Activated CD4-positive, alpha-beta T cell treated with anti-CD3 and anti-CD28 coated beads for 4 hours (primary cell): Measurements from ENCODE around the gene EPB41L2.
"Not testable (repeated sequence)": the region's sequence is repeated elsewhere in the genome, so short reads cannot be mapped to it uniquely, and the experiment has no call there.

Experiments
- DNase-seq, 2 donors: peaks; one replicate each; pipeline ENCODE4 v3.0.0-alpha.2; 2020

EPB41L2 gene

GRCh38 chr6:130829333-130829910, 233.6 kb downstream of the EPB41L2 start:
- DNase-seq = no peak

GRCh38 chr6:130827247-130828149, 235.5 kb downstream of the EPB41L2 start, which contains the start of gene SMLR1:
Gene SMLR1 (plus strand): TSS chr6:130827406. CDS start chr6:130827414, 8 bp downstream.
- no peak for DNase-seq

- no peak for DNase-seq
These were observed 236.4 kb downstream of the EPB41L2 start for GRCh38 chr6:130826442-130827246.

GRCh38 chr6:130825772-130826441, 237.1 kb downstream of the EPB41L2 start:
- DNase-seq = no peak

GRCh38 chr6:130824978-130825694, 237.9 kb downstream of the EPB41L2 start:
- no peak for DNase-seq

- DNase-seq = no peak
These were observed 240.3 kb downstream of the EPB41L2 start for GRCh38 chr6:130822736-130823135.

GRCh38 chr6:130815200-130816071, 247.6 kb downstream of the EPB41L2 start:
- DNase-seq = no peak

- DNase-seq = no peak
These were observed 248.5 kb downstream of the EPB41L2 start for GRCh38 chr6:130814506-130814905.

- no peak for DNase-seq
These were observed 251.1 kb downstream of the EPB41L2 start for GRCh38 chr6:130811932-130812331.

GRCh38 chr6:130810307-130811030, 252.6 kb downstream of the EPB41L2 start:
- DNase-seq = no peak

GRCh38 chr6:130801368-130801767, 261.7 kb downstream of the EPB41L2 start:
- not testable (repeated sequence) for DNase-seq

- no peak for DNase-seq
These were observed 266.0 kb downstream of the EPB41L2 start for GRCh38 chr6:130797061-130797460.

GRCh38 chr6:130796313-130796905, 266.6 kb downstream of the EPB41L2 start:
- no peak for DNase-seq

GRCh38 chr6:130794738-130795137, 268.3 kb downstream of the EPB41L2 start:
- no peak for DNase-seq

GRCh38 chr6:130794010-130794697, 268.9 kb downstream of the EPB41L2 start:
- DNase-seq = no peak
